Measurements from ENCODE around the gene RHOV. TPM values are rescaled to one million over a fixed set of nuclear protein-coding genes. Genes with fewer than 3 reads are reported as not detected.

RHOV gene
- polyA plus RNA-seq, 1 donor, result 0.30 TPM

DNA sequence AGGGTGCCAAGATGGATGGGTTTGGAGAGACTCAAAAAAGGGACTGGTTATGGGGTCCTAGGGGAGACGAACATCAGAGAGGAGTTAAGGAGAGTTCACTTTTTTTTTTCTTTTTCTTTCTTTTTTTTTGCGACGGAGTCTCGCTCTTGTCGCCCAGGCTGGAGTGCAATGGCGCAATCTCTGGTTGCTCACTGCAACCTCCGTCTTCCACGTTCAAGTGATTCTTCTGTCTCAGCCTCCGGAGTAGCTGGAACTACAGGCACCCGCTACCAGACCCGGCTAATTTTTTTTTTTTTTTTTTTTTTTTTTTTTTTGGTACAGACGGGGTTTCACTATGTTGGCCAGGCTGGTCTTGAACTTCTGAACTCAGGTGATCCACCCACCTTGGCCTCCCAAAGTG, 29.0 kb downstream of the RHOV start:
- DNase-seq, result no peak

DNA sequence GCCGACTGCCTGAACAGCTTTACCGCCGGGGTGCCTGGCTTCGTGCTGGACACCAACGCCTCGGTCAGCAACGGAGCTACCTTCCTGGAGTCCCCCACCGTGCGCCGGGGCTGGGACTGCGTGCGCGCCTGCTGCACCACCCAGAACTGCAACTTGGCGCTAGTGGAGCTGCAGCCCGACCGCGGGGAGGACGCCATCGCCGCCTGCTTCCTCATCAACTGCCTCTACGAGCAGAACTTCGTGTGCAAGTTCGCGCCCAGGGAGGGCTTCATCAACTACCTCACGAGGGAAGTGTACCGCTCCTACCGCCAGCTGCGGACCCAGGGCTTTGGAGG, 29.4 kb downstream of the RHOV start:
- DNase-seq, result no peak

DNA sequence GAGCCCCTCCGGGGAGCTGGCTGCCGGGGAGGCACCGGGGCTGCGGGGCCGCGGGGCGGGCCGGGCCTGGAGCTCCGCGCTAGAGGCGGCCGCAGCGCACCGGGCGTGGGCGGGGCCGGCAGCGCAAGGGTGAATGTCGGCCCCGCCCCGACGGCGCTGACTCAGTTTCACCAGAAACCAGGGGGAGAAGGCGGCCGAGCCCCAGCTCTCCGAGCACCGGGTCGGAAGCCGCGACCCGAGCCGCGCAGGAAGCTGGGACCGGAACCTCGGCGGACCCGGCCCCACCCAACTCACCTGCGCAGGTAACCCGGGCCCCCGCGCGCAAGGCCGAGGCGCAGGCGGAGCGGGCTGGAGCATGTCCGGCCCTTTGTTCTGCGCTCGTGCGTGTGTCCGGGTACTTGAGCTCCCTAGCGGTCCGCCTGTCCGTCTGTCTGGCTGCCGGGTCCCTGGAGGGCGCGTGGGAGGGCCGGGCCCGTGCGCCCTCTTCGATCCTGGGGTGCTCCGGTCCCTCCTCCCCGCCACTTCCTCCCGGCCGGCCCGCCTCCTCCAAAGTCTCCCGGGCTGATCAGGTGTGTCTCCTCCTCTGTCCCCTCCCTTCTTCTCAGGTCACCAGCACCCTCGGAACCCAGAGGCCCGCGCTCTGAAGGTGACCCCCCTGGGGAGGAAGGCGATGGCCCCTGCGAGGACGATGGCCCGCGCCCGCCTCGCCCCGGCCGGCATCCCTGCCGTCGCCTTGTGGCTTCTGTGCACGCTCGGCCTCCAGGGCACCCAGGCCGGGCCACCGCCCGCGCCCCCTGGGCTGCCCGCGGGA, 29.9 kb downstream of the RHOV start, which contains the start of gene SPINT1:
Gene SPINT1, plus strand, starts transcription at position 164 of the 811 bp plus-strand sequence. Its CDS starts 507 bp downstream, at position 671.
- no peak for DNase-seq

GRCh38 chr15:40843261-40843884, 30.7 kb downstream of the RHOV start:
- no peak for DNase-seq

GRCh38 chr15:40841741-40842140, 32.3 kb downstream of the RHOV start:
- DNase-seq, result no peak

DNA sequence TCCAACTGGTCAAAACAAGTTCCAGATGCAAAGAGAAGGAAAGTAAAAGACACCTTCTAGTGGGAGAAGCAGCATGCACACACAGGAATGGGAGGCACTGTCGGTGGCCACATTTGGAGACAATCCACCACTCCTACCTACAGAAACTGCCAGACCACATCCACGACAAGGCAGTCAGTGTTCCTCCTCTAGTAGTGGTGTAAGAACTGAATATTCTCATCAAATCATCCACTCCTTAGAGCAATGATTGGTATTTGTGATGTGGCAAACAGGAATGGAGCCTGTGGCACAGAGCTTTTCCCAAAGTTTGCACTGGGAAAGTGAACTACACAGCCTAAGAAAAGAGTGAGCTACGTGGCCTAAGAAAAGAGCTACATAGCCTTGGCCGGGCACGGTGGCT, 35.3 kb downstream of the RHOV start:
- no peak for DNase-seq

DNA sequence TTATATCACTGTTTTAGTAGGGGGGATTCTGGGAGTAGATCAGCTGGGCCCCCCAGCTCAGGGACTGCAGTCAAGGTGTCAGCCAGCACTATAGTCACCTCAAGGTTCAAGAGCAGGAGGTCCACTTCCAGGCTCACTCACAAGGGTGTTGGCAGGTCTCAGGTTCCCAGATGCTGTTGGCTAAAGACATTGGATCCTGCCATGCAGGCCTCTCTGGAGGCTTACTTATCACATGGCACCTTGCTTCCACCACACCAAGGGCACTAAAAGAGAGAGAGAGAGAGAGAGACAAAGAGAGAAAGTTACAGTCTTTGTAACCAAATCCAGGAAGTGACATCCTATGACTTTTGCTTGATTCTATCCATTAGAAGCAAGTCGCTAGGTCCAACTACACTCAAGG, 38.0 kb downstream of the RHOV start:
- DNase-seq, result no peak

DNA sequence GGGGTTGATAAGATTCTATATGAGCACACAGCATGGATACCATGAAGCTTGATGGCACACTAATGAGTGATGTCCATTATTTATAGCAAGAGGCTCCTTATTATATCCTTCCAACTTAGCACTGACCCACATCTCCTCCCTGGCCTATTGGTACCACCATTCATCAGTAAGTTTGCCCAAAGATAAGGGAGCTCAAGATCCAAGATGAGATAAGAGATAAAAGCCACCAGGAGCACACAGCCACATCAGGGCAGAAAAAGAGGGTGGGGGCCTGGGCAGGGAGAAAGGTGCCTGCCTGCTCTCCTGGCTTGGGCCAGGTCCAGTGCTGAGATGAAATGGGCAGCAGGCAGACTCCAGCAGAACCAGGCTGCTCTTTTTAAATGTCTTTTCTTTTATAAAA, 41.1 kb downstream of the RHOV start:
- DNase-seq, result no peak

DNA sequence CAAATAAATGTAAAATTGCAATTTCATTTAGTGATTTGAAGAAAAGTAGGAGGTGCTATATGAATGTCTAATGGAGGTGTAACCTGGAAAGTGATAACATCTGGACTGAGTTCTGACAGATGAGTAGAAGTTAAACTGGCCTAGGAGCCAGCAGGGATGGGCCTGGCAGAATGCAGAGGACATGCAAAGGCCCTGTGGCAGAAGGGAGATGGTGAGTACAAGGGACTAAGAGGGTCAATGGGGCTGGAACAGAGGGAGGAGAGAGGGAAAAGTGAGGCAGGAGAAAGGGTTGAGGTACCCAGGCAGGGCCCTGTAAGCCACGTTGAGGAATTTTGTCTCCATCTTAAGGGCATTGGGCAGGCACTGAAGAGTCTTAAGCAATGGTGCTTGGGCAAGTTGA, 42.2 kb downstream of the RHOV start:
- no peak for DNase-seq

DNA sequence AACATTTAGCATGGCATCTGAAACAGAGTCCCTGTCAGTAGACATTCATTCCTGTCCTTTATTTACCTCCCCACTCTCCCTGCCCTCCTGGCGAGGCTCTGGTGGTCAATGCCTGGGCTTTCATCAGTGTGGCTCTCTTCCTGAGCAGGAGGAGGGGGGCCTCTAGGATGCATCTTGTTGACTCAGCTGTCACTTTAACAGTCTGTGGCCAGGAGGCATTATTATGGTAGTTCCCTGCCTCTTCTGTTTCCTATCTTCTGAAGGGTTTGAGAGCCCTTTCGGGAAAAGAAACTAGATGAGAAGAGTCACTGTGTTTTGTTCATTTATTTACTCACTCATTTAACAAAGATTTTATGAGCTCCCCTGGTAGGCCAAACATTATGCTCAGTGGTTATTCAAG, 43.1 kb downstream of the RHOV start:
- DNase-seq, result no peak

DNA sequence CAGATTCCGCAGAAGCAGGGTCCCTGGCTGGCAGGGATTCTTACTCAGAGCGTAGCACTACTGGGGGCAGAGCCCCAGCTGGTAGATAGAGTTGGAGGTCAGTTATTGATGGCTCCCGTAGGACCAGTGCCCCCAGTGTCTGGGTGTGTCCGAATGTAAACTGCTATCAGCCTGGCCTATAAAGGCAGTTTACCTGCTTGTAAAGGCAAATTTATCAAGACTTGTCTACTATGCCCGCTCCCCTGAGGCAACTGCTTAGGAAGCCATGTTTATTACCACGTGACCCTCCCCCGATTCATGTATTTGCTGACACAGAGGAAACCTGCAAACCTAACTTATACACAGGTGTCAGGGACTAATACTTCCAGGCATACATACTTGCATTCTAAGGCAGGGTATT, 44.9 kb downstream of the RHOV start:
- DNase-seq, result no peak

DNA sequence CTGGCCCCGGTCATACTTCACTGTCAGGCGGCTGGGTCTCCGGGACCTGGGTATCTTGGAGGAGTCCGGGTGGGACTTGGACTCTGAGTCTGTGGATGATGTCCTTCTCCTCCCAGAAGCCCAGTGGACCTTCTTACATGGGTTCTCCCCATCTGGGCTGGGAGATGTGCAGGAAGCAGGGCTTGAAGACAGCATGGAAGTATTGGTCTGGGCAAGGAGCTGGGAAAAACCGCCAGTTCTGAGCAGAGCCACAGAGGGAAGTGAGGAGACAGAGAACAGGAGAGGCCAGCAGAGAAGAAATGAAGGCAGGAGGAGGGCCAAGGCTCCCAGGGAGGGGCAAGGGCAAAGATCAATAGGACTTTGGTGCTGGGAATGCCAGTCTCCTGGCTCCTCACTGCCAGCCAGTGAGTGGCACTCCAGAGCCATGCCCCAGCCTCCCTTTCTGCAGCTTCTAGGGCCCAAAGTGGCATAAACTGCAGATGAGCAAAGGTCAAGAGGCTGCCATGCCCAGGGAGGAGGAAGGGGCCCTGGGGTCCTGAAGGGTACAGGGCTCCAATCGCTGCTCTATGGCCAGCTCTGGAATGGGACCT, 45.5 kb downstream of the RHOV start, which contains the start of gene PPP1R14D:
Gene PPP1R14D, minus strand, starts transcription at position 262 of the 590 bp plus-strand sequence. Its CDS starts 67 bp downstream, at position 195.
- no peak for DNase-seq

- DNase-seq, result no peak
Observed at GRCh38 chr15:40826423-40827075, 47.5 kb downstream of the RHOV start.

- DNase-seq, result no peak
Observed at GRCh38 chr15:40825661-40826422, 48.2 kb downstream of the RHOV start.

GRCh38 chr15:40823572-40824343, 50.3 kb downstream of the RHOV start:
- DNase-seq, result no peak

Other genes with a start within 250 kb of the RHOV start
- 6.1 TPM for gene RAD51, start 179.1 kb downstream of the RHOV start, polyA plus RNA-seq (ENCODE audit: insufficient read length)
- gene RMDN3, start 119.0 kb downstream of the RHOV start, polyA plus RNA-seq (ENCODE audit: insufficient read length), result 24.4 TPM
- gene GCHFR, start 110.2 kb downstream of the RHOV start, polyA plus RNA-seq (ENCODE audit: insufficient read length), result 4.7 TPM
- 1.4 TPM for gene C15orf62, start 104.3 kb downstream of the RHOV start, polyA plus RNA-seq (ENCODE audit: insufficient read length)
- 20.3 TPM for gene ZFYVE19, start 67.1 kb downstream of the RHOV start, polyA plus RNA-seq (ENCODE audit: insufficient read length)
- 21.5 TPM for gene DNAJC17, start 66.8 kb downstream of the RHOV start, polyA plus RNA-seq (ENCODE audit: insufficient read length)
- gene PPP1R14D, start 45.5 kb downstream of the RHOV start, polyA plus RNA-seq (ENCODE audit: insufficient read length), result not detected
- 1.3 TPM for gene SPINT1, start 30.2 kb downstream of the RHOV start, polyA plus RNA-seq (ENCODE audit: insufficient read length)
- gene VPS18, start 20.2 kb upstream of the RHOV start, polyA plus RNA-seq (ENCODE audit: insufficient read length), result 9.6 TPM
- 16.7 TPM for gene DLL4, start 55.1 kb upstream of the RHOV start, polyA plus RNA-seq (ENCODE audit: insufficient read length)
- gene CHAC1, start 79.2 kb upstream of the RHOV start, polyA plus RNA-seq (ENCODE audit: insufficient read length), result 3.1 TPM
- 17.8 TPM for gene INO80, start 242.0 kb upstream of the RHOV start, polyA plus RNA-seq (ENCODE audit: insufficient read length)

All from hindlimb muscle (tissue), 1 donor.